ENCODE data around the gene FCSK. TPM values are rescaled to one million over a fixed set of nuclear protein-coding genes. Genes with fewer than 3 reads are reported as not detected.
"Not testable (repeated sequence)": the region's sequence is repeated elsewhere in the genome, so short reads cannot be mapped to it uniquely, and the experiment has no call there.

FCSK gene
- polyA plus RNA-seq (2013, experiment 1 of 2; ENCODE audit: insufficient read length) = 4.4 TPM
- 5.6 TPM for polyA plus RNA-seq (2013, experiment 2 of 2; ENCODE audit: insufficient read length)

DNA sequence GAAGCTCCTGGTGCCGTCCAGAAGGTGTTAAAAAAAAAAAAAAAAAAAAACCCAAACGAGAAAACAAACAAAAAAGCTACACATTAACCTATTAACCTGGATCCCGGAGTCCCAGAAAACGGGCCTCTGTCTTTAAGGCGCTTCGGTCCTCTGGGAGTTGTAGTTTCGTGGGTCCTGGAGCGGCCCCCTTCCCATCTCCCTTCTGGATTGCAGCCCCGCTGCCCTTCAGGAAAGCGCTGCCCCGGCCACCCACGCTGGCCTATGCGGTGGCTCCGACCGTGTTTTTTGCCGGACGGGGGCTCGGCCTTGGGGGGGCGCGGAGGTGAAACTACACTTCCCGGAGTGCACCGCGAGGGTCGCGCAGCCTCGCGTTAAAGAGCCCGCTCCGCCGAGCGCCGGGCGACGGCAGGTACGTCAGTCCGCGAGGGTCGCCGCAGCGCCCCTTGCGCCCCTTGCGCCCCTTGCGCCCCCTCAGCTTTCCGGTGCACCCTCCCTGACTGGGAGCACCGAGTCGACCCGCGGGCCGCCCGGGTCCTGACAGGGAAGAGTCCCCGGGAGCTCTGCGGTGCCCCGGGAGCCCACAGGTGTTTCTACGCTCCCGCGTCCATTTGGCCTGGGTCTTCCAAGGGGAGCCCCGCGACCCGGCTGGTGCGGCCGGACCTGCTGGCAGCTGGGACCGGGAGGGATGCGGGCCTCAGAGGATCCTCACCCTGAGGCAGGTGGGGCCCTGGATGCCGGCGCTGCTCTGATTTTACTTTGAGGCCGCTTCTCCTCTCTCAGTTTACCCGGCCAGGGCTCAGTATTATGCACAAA lies at the start of gene FCSK:
FCSK (plus strand) TSS at position 374 of the 813 bp plus-strand sequence. CDS start 8,596 bp downstream, outside the sequence.
- peak; percentile 57 for DNase-seq

DNA sequence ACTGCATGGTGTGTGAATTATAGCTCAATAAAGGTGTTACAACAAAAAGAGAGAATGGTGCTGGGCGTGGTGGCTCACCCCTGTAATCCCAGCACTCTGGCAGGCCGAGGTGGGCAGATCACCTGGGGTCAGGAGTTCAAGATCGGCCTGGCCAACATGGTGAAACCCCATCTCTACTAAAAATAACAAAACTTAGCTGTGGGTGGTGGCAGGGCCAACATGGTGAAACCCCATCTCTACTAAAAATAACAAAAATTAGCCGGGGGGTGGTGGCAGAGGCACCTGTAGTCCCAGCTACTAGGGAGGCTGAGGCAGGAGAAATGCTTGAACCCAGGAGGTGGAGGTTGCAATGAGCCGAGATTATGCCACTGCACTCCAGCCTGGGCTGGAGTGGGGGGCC lies 48.3 kb upstream of the FCSK start:
- DNase-seq = not testable (repeated sequence)

DNA sequence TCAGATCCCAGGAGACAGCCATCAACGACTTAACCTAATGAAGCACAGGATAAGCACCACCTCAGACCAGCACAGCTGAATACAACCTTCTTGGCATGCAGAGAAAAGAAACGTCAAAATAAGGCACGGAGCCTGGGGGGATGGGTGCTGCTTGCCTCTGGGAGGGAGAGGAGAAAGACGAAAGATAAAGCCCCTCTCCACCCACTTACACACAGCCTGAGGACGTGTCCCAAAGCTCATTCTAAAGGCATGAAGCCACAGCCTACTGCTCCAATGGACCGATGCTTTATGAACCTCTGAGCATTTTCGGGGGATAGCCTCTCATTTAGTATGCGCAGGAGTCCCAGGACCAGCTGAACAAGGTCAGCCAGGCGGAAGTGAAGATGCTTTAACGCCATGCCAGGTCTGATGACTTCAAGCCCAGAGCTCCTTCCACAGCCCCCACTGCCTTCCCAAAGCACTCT lies 46.6 kb upstream of the FCSK start:
- DNase-seq = no peak

DNA sequence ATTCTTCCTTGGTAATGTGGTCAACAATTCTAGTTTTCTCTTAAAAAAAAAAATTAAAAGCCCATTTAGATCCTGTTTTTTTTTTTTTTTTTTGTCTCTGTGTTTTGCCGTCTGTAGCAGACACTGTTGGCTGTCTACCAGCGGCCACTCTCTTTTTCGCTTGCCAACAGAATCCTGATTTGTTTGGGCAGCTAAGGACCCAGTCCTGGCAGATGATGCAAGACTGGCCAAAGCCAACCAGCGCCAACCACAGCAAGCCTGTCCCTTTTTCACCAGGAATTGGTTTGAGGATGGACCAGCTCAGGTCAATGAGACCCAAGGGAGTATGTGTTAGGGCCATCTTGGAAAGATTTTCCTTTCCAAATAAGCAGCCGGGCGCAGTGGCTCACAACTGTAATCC lies 43.7 kb upstream of the FCSK start:
- no peak for DNase-seq

DNA sequence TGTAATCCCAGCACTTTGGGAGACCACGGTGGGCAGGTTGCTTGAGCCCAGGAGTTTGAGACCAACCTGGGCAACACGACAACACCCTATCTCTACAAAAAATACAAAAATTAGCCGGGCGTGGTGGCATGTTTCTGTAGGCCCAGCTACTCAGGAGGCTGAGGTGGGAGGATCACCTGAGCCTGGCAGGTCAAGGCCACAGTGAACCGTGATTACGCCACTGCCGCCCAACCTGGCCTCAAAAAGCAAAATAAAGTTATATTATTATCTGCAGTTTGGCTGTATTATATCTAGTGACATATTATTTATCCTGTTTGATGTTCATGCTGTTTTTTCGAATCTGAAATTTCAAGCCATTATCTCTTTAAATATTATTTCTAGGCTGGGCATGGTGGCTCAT lies 42.0 kb upstream of the FCSK start:
- no peak for DNase-seq

DNA sequence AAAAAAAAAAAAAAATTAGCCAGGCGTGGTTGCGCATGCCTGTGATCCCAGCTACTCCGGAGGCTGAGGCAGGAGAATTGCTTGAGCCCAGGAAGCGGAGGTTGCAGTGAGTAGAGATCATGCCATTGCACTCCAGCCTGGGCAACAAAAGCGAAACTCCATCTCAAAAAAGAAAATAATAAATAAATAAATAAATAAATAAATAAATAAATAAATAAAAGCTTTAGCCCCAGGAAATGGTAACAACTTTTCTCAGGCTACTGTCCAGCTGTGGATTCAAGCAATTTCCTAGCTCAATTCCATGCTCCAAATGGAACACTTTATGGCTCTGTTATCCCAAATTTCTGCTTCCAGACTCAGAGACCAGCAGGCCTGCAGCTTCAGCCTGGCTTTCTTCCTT lies 40.8 kb upstream of the FCSK start:
- not testable (repeated sequence) for DNase-seq

DNA sequence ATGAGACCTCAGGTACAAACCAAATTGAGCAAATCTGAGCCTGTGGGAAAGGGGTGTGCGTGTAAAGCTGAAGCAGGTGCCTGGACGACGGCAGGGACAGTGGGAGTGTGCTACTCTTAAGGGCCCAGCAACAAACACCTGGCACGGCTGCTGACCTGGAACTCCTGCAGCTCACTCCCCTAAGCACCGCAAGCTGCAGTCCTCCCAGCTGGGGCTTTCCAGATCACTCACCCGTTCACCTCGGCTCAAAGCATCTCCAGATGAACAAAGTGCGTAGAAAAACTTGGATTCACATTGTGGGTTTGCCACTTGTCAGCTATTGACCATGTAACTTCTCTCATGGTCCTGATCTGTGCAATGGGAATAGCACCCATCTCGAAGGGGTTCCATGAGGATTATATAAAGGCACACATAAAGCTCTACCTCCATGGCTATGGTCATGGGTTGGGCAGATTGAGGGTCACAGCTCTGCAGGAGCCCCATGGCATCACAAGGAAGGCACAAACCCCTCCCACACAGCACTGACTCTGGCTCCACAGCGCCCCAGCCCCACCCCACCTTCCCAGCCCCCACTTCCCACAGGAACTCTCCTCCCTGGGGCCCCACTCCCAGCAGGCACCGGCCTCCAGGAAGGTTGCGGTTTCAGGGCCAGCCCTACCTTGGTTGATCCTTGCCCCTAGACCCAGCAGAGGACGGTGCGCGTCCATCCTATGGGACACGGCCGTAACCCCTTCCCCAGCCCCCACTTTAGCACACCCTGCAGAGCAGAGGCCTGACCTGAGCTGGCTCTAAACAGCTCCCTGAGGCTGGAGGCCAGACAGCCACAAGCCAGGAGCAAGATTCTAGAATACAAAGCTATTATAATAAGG lies 37.4 kb upstream of the FCSK start:
- no peak for DNase-seq

DNA sequence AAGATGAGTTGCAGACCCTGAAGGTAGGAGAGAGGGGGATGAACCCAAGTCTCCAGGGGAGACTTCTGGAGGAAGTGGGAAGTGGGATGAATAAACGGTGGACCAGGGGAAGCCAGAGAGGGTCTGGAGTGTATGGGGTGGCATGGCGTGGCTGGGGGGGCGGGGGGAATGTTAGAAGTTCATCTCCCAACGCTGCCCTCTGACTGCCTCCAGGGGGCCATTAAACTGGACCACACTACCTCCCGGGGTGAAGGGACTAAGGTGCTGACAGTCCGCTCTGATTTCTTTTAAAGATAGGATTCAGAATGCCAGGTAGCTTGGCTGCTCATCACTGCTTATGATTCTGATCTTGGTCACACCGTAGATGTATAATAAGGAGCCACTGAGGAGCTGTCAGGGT lies 36.7 kb upstream of the FCSK start:
- no peak for DNase-seq

DNA sequence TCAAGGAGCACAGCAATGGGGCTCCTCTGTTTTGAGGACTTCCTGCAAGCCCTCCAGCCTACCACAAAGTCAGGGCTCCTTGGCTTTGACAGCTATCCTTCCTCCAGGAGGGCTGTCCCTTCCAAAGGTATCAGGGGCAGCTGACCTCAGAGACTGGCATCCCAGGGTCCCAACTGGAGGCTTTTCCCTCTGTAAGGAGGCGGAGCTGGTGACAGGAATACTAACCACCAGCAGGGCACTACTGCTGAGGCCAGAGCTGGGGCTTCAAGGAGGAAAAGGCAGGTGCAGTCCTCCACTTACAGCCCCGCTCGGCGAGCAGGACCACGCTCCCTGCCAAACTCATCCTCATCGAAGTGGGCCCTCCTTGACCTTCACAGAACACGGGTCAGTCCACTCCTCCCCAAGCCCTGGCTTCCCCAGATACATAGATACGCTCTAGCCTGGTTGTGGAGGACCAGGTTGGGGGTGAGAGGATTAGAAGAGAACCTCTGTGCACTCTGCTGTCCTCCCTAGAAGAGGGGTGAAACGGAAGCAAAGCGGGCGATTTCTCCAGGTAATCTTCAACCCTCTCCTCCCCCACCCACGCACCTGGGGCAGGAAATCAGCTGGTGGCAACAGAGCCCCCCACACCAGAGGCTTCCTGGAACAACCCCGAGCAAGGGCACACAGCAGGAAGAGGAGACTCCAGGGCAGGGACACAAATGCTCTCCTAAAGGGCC lies 36.0 kb upstream of the FCSK start:
- no peak for DNase-seq

DNA sequence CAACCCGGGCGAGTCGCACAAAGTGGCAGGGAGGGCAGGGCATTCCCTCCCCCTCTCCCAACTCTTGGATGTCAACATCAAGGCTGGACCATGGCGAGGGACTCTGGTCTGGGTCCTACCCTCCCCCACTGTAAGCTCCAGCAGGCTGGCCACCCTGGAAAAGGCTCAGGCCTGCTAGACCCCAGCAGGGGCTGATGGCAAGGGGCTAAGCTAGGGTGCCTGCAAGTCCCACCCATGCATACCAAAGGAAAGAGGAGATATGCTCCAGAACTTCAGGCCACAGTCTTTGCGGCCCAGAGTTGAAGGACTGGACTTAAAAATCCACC lies 35.4 kb upstream of the FCSK start:
- no peak for DNase-seq

DNA sequence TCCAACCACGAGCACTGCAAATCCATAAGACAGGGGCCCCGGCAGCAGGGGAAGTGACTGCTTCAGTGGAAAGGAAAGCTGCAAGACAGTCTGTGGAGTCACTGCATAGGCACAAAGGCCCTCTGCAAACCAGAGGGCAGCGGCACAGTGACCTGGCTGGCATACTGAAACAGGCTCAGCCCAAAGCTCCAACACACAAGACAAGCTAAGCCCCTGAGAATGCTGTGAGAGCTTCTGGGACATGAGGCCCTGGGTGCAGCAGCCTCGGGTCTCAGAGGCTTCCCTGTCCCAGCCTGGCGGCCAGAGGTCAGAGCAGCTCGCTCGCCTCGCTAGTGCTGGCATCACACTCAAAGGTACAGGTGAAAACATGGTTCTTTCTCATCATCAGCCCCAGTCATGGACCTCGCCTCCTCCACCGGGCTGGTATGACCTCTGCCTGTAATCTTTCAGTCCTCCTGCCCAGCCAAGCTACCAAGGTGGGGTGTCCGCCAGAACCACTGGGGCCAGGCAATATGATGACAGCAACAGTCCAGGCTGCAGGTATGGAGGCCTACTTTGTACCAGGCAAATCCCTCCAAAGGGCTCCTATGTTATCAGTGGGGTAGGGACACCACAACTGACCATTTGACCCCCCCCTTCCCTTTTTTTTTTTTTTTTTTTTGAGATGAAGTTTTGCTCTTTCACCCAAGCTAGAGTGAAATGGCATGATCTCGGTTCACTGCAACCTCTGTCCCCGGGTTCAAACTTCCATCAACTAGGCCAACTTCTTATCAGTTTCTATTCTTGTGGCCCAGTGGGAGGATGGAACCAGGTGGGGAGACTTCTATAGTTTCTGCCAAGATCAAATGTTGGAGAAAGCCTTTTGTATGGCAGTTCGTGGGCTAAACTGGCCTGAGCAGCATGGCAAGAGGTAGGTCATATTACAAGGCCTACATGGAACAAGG lies 34.7 kb upstream of the FCSK start:
- no peak for DNase-seq

DNA sequence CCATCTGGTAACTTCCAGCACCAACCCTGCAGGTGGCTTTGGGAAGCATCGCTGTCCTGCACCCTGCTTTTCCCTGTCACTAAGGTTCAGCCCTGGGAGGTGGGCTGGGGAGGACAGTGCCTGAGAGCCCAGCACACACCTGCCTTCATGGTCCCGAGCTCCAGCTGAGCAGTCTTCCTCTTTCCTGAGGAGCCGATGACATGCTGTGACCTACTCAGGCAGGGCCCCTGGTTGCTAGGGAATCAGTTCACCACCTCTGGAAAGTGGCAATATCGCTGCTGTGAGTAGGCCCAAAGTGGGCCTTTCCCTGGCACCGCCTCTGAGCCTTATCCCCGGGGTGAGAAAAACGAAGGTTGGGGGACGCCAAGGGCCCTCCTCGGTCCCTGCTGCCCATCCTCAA lies 33.4 kb upstream of the FCSK start:
- DNase-seq = no peak

DNA sequence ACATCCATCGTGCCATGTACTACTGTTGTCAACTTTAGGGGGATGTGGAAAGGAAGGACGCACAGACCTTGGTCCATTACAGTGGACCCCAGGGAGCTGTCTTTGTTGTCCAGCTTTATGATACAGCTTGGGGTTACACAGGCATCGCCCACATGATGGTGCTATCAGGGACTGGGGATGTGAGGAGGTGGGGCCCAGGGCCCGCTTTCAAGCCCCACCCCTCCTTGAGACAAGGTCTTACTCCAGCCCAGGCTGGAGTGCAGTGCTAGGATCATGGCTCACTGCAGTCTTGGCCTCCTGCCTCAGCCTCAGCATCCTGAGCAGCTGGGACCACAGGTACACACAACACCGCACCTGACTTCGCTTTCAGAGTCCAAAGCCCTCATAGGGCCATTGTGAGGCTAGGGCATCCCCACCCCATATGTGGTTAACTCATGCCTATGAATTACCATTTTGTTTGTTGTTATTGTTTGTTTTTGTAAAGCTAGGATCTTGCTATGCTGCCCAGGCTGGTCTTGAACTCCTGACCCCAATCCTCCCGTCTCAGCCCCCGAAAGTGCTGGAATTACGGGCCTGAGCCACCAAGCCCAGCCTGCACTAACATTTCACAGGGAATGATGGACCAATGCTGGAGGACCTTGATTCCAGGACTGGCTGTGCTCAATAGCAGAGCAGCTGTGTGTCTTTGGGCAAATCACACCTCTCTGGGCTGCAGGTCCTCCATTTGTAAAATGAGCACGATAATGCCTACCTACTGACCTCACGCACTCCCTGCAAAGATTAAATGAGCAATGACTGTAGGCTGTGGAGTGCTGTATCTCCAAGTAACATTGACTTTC lies 32.7 kb upstream of the FCSK start:
- DNase-seq = no peak

DNA sequence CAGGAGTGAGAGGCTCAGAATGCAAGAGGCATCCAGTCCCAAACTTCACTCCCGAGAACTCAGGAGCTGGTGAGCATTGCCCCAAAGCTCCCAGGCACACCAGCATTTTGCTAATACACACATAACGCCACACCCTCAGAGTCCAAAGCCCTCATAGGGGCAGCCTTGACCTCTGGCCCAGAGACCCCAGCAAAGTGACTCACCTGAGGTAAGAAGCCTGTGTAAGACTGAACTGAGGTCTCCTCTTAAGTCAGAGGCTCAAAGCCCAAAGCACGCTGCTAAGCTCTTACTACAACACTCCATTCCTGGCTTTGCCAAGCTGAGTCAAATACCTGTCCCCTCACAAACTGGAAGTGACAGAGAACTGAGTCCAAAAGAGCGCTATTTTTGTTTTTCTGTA lies 31.9 kb upstream of the FCSK start:
- no peak for DNase-seq

DNA sequence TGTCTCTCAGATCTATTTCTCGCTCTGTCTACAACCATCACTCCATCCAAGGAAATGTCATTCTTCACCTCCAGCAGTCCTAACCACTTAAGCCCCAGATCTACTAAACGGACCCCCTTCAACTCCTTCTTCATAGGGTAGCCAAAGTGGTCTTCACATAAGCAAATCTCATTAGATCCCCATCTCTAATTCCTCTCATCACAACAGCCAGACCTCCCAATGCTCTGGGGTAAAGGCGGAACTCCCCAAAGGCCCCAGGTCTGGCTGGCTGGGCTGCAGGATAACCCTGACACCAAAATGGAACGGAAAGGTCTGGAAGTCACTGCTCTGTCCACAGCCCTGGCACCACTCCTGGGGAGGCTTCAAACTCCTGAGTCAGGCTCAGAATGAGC lies 26.6 kb upstream of the FCSK start:
- DNase-seq = no peak

DNA sequence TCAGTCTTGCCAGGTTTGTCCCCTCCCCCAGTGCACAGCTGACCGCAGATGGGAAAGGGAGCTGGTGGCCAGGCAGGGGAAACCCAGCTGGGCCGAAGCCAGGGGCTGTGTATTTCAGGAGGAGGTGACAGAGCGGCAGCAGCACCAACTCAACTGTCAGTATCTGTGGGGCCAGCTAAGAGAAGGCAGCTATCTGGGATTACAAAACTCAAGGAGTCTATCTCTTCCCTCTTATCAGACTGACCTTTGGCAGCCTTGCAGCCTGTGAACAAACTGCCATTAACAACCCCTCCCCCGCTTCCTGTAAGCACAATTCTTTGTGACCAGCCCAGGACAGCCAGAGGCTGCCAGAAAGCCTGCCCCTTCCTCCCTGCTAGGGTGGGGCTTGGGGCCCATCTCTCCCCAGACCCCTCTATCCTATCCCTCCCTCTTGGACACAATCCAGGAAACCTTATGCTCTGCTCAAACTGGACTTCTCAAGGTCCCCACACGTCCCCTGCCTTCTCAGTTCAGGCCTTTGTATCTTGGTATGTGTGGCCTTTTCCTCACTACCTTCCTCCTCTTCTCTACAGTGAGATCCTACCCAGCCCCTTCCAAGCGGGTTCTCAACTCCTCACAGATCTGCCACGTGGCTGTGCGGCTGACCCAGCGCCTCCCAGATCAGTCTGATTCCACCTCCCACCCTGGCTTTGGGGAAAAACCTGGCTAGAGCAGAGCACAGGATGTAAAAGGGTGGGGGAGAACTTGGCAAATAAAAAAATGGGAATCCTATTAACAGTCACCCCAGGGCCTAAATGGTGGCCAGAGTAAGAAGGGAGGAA lies 26.0 kb upstream of the FCSK start:
- DNase-seq = peak; percentile 92

DNA sequence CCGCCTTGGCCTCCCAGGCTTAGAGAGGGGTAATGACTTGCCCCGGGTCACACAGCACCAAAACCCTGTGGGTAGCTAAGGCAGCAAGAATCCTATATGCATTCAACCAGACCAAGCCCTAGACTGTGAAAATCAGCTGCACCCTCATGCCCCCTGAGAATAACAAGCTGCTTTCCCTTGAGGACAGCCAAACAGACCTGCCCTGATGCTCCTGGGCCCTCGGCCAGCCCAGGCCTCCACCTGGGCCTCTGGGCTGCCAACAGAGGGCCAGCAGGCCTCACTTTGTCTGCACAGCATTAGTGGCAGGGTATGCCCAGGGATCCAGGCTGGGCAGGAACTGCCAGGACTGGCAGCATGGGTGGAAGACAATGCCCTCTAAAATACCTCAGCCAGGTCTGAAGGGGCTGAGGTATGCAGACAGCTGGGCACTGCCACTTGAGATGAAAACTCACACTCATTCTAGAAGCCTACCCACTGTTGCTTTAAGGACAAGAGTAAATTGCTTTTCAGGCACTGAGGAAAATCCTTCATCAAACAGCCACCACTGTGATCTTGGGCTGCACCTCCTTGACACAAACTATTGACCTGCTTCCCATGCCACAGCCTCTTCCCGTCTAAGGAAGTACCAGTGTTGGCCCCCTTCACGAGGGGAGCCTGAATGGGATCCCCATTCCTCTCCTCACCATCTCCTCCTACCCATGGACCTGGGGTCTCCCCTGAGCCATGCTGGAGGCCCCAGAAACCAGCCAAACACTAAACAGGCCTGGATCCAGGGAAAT lies 24.3 kb upstream of the FCSK start:
- no peak for DNase-seq

DNA sequence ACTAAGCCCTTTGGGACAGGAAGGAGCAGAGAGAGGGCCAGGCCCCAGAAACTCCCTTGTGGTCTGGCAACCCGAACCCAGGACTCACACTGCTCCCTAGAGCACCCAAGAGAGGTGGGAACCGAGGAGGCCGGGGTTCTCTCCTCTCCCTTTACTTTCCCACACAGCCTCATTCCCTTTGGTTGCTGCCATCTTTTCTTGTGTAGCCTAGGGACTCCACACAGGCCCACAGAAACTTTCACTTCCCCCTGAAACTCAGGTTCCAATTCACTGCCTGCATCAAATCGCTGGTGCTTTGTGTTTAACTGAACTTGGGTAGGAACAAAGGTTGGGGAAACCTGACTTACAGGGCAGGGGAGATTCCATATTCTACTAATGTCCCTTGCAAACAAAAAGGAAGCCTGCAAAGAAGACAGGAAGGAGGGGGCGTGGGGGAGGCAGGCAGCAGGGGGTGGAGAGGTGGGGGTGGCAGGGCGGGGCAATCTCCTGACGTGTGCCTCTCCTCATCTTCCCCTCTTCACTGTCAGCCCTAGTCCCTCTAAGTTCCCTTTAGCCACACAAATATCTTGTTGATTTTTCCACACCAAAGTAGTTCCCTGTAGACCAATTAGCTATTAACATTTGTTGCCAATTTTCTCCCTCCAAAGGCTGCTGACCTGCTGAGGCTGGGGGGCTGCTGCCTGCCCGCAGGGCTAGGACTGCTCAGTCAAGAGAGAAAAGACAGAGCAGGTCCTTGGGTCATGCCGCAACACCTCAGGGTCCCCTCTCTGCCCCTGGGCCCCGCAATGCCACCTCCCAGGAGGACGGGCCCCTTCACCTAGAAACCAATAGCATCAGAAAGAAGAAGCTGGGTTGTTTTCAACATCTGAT lies 23.5 kb upstream of the FCSK start:
- DNase-seq = no peak

Measured in fibroblast of skin of abdomen (primary cell).